GM19328 (cell line): ENCODE results near the gene SLC1A6.
"Not testable (repeated sequence)": the region's sequence is repeated elsewhere in the genome, so short reads cannot be mapped to it uniquely, and the experiment has no call there.

Source experiments
- ATAC-seq: cut with Tn5 transposase; IDR thresholded peaks from one replicate; pipeline ENCODE4 v1.9.1; 2021; ENCODE audit warnings: mild to moderate bottlenecking, moderate library complexity; ENCODE audit not compliant: unreplicated experiment

SLC1A6 gene

DNA sequence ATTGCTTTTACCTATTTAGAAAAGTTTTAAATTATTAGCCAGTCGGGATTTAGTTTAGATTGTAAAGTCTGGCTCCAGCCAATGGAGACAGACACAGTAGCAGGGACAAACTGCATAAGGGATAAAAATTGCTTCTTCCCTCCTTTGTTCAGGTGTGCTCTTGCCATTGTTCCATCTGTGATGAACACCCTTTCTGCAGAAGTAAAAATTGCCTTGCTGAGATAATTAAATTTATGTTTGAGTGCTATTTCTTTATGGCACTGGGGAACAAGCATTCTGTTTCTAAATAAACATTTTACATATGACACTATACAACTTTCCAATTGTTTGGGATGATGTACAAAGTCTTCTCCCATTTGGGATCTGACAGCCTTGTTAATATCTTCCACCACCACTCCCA lies 20.4 kb downstream of the SLC1A6 start:
- no peak for ATAC-seq

DNA sequence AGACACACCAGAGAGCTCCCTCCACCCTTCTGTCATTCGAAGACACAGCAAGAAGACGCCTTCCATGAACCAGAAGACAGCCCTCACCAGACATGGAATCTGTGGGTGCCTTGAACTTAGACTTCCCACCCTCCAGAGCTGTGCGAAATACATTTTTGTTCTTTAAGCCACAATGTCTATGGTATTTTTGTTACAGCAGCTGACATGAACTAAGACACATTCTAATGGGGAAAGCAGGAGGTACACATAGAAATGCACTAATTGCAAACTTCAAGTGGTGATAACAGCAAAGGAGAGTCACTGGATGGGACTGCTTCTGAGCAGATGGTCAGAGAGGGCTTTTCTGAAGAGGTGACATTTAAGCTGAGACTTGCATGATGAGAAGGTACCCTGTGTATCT lies 22.2 kb downstream of the SLC1A6 start:
- no peak for ATAC-seq

DNA sequence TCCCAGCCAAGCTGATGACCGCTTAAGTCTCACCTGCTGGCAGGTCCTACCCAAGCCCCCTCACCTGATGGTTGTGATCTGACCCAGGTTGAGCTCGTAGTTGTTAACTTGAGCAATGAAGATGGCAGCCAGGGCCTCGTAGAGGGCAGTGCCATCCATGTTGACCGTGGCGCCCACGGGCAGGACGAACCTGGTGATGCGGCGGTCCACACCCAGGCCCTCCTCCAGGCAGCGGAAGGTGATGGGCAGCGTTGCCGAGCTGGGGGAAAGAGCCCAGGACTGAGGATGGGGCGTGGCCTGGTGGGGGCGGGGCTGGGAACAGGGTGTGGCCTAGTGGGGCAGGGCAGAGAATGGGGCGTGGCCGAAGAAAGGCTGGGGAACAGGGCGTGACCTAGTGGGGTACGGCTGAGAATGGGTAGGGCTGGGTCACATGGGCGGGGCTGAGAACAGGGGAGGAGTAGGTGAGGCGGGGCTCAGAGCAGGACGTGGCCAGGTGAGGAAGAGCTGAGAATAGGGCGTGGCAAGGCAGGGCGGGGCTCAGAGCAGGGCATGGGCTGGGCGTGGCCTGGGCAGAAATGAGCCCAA lies 25.5 kb downstream of the SLC1A6 start:
- no peak for ATAC-seq

DNA sequence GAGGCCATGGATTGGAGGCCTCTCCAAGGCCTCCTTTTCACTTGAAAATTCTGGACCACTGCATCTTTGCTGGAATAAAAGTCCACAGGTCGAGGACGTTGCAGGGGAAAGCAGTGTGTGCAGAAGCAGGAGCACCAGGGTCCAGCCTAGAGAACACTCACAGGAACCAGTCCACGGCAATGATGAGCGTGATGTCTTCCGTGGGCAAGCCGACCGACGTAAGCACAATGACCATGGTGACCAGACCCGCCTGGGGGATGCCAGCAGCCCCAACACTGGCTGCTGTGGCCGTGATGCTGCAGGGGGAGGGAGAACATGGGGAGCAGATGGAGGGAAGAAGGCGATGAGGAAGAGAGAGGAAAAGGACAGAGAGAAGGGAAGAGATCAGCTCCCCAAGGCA lies 26.9 kb downstream of the SLC1A6 start:
- ATAC-seq = no peak

DNA sequence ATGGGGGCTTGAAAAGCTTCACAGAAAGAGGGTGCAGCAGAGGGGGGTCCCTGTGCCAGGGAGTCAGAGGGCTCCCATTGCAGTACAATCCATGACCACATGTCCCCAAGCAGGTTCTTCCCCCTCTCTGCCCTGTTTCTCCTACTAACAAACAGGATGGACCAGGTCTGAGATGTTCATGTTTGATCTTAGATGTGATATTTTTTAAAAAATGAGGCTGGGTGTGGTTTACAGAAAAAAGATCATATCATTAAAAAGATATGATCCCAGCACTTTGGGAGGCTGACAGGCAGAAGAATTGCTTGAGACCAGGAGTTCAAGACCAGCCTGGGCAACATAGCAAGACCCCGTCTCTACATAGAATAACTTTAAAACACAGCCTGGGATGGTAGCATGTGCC lies 29.2 kb downstream of the SLC1A6 start:
- no peak for ATAC-seq

DNA sequence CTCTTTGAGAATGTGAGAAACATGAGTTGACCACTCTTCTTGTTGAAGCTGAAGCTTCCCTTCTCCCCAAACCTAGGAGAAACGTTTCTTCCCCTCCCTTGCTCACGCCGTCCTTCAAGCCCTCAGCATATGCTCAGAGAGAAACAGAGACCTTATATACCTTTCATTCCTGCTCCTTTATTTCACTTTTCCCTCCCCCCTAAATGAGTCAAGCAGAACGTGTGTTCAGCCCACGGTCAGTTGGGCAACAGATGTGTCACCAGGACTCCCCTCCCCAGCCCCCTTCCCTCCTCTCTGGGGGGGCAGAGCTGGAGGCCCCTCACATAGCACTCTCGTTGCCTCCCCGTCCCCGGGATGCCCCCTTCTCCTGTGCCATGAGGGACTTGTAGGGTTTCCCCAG lies 29.8 kb downstream of the SLC1A6 start:
- ATAC-seq = no peak

DNA sequence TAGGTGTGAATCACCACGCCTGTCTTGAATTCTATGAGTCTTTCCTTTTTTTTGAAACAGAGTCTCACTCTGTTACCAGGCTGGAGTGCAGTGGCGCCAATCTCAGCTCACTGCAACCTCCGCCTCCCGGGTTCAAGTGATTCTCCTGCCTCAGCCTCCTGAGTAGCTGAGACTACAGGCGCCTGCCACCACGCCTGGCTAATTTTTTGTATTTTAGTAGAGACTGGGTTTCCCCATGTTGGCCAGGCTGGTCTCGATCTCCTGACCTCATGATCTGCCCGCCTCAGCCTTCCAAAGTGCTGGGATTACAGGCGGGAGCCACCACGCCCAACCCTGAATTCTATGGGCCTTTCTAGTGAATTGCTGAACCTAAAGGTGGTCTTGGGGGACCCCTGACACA lies 30.3 kb downstream of the SLC1A6 start:
- ATAC-seq = not testable (repeated sequence)

DNA sequence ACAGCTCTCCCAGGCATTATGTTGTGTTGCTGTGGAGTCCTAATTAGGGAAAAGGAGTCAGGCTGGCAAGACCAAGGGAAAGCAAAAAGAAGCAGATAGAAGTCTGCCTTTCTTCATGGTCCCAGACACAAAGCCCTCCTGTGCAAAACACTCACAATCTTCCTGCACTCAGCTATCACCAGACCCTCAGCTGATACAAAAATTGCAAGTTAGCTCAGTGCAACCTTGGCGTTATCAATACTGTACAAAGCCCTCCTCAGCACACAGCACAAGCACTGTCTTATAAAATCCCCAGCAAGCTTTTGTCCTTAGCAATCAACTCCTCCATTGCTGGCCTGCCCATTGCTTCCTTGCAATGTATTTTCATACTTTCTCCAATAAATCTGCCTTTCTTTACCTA lies 35.2 kb downstream of the SLC1A6 start:
- no peak for ATAC-seq

DNA sequence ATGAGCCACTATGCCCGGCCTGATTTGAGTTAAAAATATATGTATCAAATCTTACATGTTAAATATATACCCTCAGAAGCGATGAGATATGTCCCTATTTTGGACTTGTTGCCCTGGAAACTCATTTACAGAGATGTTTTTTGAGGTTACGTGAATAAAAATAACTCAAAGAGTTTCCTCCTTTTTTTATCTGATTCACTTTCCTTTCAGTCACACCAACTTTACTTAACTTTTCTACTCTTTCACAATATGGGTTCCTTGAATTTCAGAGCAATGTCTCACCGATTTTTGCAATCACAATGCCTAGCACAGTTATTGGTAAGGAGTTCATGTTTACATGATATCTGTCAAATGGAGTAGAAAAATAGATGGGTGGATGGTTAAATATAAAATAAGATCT lies 36.1 kb downstream of the SLC1A6 start:
- ATAC-seq = no peak

DNA sequence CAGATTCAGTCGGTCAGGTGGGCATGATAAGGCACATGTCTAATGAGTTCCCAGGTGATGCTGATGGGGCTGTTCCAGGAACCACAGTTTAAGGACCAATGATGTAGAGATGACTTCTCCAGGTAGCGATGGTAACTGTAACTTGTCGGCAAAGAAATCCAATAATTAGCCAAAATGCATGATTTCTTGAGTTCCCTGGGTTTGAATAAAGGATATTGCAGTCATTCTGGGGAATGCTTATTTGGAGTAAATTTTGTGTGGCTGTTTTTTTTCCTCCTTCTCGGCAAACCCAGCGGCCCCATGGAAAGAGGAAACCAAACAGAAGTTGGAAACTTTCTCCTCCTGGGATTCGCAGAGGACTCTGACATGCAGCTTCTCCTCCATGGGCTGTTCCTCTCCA lies 38.5 kb downstream of the SLC1A6 start, which contains the start of gene OR7C2:
Gene OR7C2 (plus strand): TSS at position 301 of the 400 bp plus-strand sequence. CDS start 0 bp downstream, at position 301.
- no peak for ATAC-seq

DNA sequence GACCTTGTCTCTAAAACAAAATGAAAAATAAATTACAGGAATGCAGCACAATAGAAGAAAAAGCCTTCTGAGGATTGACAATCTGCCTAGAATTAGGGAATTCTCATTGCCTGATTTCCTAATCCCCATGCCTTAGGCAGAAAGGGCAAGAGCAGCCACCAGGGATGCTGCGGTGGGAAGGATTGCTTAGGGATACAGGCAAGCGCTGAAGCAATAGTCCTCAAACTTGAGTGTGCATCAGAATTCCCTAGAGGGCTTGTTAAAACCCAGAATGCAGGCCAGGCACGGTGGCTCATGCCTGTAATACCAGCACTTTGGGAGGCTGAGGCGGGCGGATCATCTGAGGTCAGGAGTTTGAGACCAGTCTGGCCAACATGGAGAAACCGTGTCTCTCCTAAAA lies 39.4 kb downstream of the SLC1A6 start:
- no peak for ATAC-seq

DNA sequence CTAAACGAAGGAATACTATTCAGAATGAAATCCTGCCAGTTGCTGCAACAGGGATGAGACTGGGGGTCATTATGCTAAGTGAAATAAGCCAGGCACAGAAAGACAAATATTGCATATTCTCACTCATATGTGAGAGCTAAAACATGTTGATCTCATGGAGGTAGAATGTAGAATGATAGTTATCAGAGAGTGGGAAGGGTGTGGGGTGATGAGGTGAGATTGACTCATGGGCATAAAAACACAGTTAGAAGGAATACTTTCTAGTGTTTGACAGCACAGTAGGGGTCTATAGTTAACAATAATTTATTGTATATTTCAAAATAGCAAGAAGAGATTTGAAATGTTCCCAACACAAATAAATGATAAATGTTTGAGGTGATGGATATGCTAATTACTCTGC lies 46.2 kb downstream of the SLC1A6 start:
- no peak for ATAC-seq

DNA sequence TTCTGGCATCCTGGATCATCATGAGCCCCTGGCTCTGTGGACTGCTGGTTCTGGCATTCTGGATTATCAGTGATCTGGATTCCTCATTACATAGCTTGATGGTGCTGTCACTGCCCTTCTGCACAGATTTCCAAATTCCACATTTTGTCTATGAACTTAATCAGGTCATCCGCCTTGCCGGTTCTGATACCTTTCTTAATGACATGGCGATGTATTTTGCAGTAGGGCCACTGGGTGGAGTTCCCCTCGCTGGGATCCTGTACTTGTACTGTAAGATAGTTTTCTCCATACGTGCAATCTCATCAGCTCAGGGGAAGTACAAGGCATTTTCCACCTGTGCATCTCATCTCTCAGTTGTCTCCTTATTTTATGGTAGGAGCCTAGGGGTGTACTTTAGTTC lies 62.8 kb downstream of the SLC1A6 start:
- ATAC-seq = no peak

DNA sequence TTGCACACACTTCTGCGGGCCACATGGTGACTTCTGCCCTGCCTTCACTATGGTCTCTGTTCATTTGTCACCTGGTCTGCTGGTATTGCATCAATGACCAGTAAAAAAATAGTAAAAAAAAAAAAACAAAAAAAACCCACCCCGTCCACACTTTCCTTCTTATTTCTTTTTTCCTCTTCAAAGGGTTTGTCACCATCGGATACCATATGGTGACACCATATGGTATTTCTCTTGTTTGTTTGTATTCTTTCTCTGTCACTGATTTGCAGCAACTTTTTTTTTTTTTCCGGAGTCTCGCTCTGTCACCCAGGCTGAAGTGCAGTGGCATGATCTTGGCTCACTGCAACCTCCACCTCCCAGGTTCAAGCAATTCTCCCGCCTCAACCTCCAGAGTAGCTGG lies 64.5 kb downstream of the SLC1A6 start:
- ATAC-seq = no peak

DNA sequence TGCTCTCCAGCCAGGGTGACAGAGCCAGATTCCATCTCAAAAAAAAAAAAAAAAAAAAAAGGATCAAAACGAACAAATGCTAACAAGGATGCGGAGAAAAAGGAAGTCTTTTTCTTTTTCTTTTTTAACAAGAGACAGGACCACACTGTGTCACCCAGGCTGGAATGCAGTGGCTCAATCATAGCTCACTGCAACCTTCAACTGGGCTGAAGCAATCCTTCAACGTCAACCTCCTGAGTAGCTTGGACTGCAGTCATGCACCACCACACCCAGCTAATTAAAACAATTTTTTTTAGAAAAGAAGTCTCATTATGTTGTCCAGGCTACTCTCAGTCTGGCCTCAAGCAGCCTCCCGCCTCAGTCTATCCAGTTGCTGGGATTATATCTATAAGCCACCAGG lies 73.0 kb downstream of the SLC1A6 start:
- no peak for ATAC-seq

DNA sequence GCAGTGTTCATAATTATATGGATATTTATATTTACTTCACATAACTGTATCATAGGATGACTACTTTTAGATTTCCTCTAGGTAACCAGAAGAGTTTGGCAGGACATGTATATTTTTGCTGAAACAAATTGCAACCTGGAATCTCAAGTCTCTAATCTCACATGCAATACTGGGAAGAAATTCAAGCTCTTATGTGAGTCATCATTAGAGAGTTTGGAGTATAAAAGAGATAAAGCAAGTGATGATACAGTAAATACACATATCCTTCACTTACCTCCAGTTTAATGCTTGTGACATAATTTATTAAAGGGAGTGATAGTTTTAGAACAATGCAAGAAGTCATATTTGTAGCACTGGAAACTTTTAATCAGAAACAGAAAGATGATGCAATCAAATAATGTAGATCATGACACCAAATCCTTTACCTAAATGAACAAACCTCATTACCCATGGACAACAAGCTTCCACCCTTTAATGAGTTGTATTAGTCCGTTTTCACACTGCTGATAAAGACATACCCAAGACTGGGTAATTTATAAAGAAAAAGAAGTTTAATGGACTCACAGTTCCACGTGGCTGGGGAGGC lies 77.9 kb downstream of the SLC1A6 start:
- ATAC-seq = no peak
